Activated T-cell treated with anti-CD3 and anti-CD28 coated beads for 4 hours (primary cell): Measurements from ENCODE around the gene TM2D1.
"Not testable (repeated sequence)": the region's sequence is repeated elsewhere in the genome, so short reads cannot be mapped to it uniquely, and the experiment has no call there.

Experiments used
- DNase-seq: peaks from one replicate; pipeline ENCODE4 v3.0.0-alpha.2; 2020

The TM2D1 gene

GRCh38 chr1:61711969-61712368 is 13.0 kb downstream of the TM2D1 start:
- no peak for DNase-seq

- DNase-seq = not testable (repeated sequence)
These were observed 13.7 kb downstream of the TM2D1 start for GRCh38 chr1:61711257-61711656.

GRCh38 chr1:61709908-61710289 is 15.0 kb downstream of the TM2D1 start:
- DNase-seq = no peak

- DNase-seq = no peak
These were observed 15.7 kb downstream of the TM2D1 start for GRCh38 chr1:61708953-61709907.

- DNase-seq = no peak
These were observed 24.8 kb downstream of the TM2D1 start for GRCh38 chr1:61699911-61700851.

- no peak for DNase-seq
These were observed 32.7 kb downstream of the TM2D1 start for GRCh38 chr1:61692155-61692800.

GRCh38 chr1:61687901-61688300 is 37.0 kb downstream of the TM2D1 start:
- DNase-seq = no peak

GRCh38 chr1:61682891-61683290 is 42.0 kb downstream of the TM2D1 start:
- DNase-seq = no peak

GRCh38 chr1:61680500-61680899 is 44.4 kb downstream of the TM2D1 start:
- DNase-seq = no peak

- DNase-seq = not testable (repeated sequence)
These were observed 48.1 kb downstream of the TM2D1 start for GRCh38 chr1:61676881-61677280.

GRCh38 chr1:61674221-61674620 is 50.7 kb downstream of the TM2D1 start:
- no peak for DNase-seq

GRCh38 chr1:61672376-61672775 is 52.6 kb downstream of the TM2D1 start:
- no peak for DNase-seq

GRCh38 chr1:61670445-61670844 is 54.5 kb downstream of the TM2D1 start:
- DNase-seq = no peak

- no peak for DNase-seq
These were observed 54.9 kb downstream of the TM2D1 start for GRCh38 chr1:61670016-61670415.

GRCh38 chr1:61659061-61659460 is 65.9 kb downstream of the TM2D1 start:
- no peak for DNase-seq

GRCh38 chr1:61655453-61655852 is 69.5 kb downstream of the TM2D1 start:
- no peak for DNase-seq

GRCh38 chr1:61654067-61654466 is 70.9 kb downstream of the TM2D1 start:
- no peak for DNase-seq

GRCh38 chr1:61648983-61649742 is 75.8 kb downstream of the TM2D1 start:
- DNase-seq = no peak

- DNase-seq = no peak
These were observed 77.8 kb downstream of the TM2D1 start for GRCh38 chr1:61647142-61647541.

- DNase-seq = no peak
These were observed 79.5 kb downstream of the TM2D1 start for GRCh38 chr1:61645476-61645875.

GRCh38 chr1:61644303-61644702 is 80.6 kb downstream of the TM2D1 start:
- DNase-seq = no peak
